DMS79 treated with DMSO at 0.1 percent for 48 hours (cell line): Measurements from ENCODE around the gene FEM1B.

Source experiments
- DNase-seq: peaks from one replicate; lab custom pipeline; 2025; lab: John Stamatoyannopoulos, UW

Gene FEM1B

GRCh38 chr15:68285259-68285980 lies 7.9 kb downstream of the FEM1B start:
- DNase-seq, result no peak

- no peak for DNase-seq
Measured at GRCh38 chr15:68286256-68286655, 8.7 kb downstream of the FEM1B start.

GRCh38 chr15:68289057-68289456 lies 11.5 kb downstream of the FEM1B start:
- DNase-seq, result no peak

GRCh38 chr15:68289621-68290352 lies 12.2 kb downstream of the FEM1B start:
- DNase-seq, result no peak

GRCh38 chr15:68290715-68291114 lies 13.2 kb downstream of the FEM1B start:
- DNase-seq, result no peak

GRCh38 chr15:68292157-68292781 lies 14.7 kb downstream of the FEM1B start:
- no peak for DNase-seq

GRCh38 chr15:68292967-68293366 lies 15.4 kb downstream of the FEM1B start:
- DNase-seq, result no peak

GRCh38 chr15:68295014-68295805 lies 17.7 kb downstream of the FEM1B start:
- DNase-seq, result no peak

GRCh38 chr15:68298336-68298735 lies 20.8 kb downstream of the FEM1B start:
- no peak for DNase-seq

GRCh38 chr15:68298882-68299381 lies 21.4 kb downstream of the FEM1B start:
- DNase-seq, result no peak

GRCh38 chr15:68299436-68299835 lies 21.9 kb downstream of the FEM1B start:
- no peak for DNase-seq

- DNase-seq, result no peak
Measured at GRCh38 chr15:68300115-68300940, 22.8 kb downstream of the FEM1B start.

- no peak for DNase-seq
Measured at GRCh38 chr15:68301301-68301700, 23.8 kb downstream of the FEM1B start.

- DNase-seq, result no peak
Measured at GRCh38 chr15:68302729-68303128, 25.2 kb downstream of the FEM1B start.

GRCh38 chr15:68303134-68303533 lies 25.6 kb downstream of the FEM1B start:
- no peak for DNase-seq

GRCh38 chr15:68303560-68304436 lies 26.3 kb downstream of the FEM1B start:
- DNase-seq, result no peak

GRCh38 chr15:68304589-68305337 lies 27.2 kb downstream of the FEM1B start:
- DNase-seq, result no peak

- no peak for DNase-seq
Measured at GRCh38 chr15:68305420-68305871, 27.9 kb downstream of the FEM1B start.
